Ureter (tissue), 1 donor: ENCODE data around the gene RMND1. TPM values are rescaled to one million over a fixed set of nuclear protein-coding genes. Genes with fewer than 3 reads are reported as not detected.
"Not testable (repeated sequence)": the region's sequence is repeated elsewhere in the genome, so short reads cannot be mapped to it uniquely, and the experiment has no call there.

Source experiments
- DNase-seq: peaks from one replicate; pipeline ENCODE4 v3.0.0-alpha.2; 2020; ENCODE audit warnings: low spot score
- total RNA-seq: library from RNA; stranded (reverse); gene quantifications from one replicate; pipeline ENCODE4 v1.2.4, GENCODE V29; 2023
- donor health status: DM: yes; HTN: yes; CAD: no.

RMND1 gene
- total RNA-seq, 1 donor from 2014 or later: 23.0 TPM

GRCh38 chr6:151452750-151453427 is 963 bp upstream of the RMND1 start:
- no peak for DNase-seq

GRCh38 chr6:151451417-151451949 is 443 bp downstream of the RMND1 start:
- no peak for DNase-seq

GRCh38 chr6:151450928-151451327 is 998 bp downstream of the RMND1 start:
- DNase-seq: not testable (repeated sequence)

- DNase-seq: no peak
Observed at GRCh38 chr6:151448623-151449022, 3.3 kb downstream of the RMND1 start.

GRCh38 chr6:151447237-151447636 is 4.7 kb downstream of the RMND1 start:
- no peak for DNase-seq

GRCh38 chr6:151445482-151445881 is 6.4 kb downstream of the RMND1 start:
- DNase-seq: no peak

GRCh38 chr6:151443911-151444621 is 7.9 kb downstream of the RMND1 start:
- no peak for DNase-seq

- DNase-seq: no peak
Observed at GRCh38 chr6:151443454-151443853, 8.5 kb downstream of the RMND1 start.

- no peak for DNase-seq
Observed at GRCh38 chr6:151442371-151442770, 9.6 kb downstream of the RMND1 start.

- no peak for DNase-seq
Observed at GRCh38 chr6:151441390-151442166, 10.3 kb downstream of the RMND1 start.

GRCh38 chr6:151440930-151441329 is 11.0 kb downstream of the RMND1 start:
- DNase-seq: no peak

- no peak for DNase-seq
Observed at GRCh38 chr6:151440498-151440897, 11.4 kb downstream of the RMND1 start.

- no peak for DNase-seq
Observed at GRCh38 chr6:151437401-151437800, 14.5 kb downstream of the RMND1 start.

GRCh38 chr6:151436802-151437201 is 15.1 kb downstream of the RMND1 start:
- DNase-seq: no peak

- no peak for DNase-seq
Observed at GRCh38 chr6:151436300-151436699, 15.6 kb downstream of the RMND1 start.

GRCh38 chr6:151434369-151434768 is 17.6 kb downstream of the RMND1 start:
- no peak for DNase-seq

- DNase-seq: no peak
Observed at GRCh38 chr6:151432651-151433050, 19.3 kb downstream of the RMND1 start.

GRCh38 chr6:151431337-151431736 is 20.6 kb downstream of the RMND1 start:
- DNase-seq: no peak

GRCh38 chr6:151430886-151431285 is 21.0 kb downstream of the RMND1 start:
- DNase-seq: no peak

- DNase-seq: no peak
Observed at GRCh38 chr6:151428093-151428735, 23.7 kb downstream of the RMND1 start.

- DNase-seq: no peak
Observed at GRCh38 chr6:151425561-151425960, 26.4 kb downstream of the RMND1 start.

GRCh38 chr6:151422981-151423380 is 28.9 kb downstream of the RMND1 start:
- DNase-seq: no peak
